ENCODE data around the gene RBM3. TPM values are rescaled to one million over a fixed set of nuclear protein-coding genes. Genes with fewer than 3 reads are reported as not detected.

Gene RBM3
- polyA plus RNA-seq, 1 of the 3 experiments (the other 2 are of a cell fraction) = 183 TPM

DNA sequence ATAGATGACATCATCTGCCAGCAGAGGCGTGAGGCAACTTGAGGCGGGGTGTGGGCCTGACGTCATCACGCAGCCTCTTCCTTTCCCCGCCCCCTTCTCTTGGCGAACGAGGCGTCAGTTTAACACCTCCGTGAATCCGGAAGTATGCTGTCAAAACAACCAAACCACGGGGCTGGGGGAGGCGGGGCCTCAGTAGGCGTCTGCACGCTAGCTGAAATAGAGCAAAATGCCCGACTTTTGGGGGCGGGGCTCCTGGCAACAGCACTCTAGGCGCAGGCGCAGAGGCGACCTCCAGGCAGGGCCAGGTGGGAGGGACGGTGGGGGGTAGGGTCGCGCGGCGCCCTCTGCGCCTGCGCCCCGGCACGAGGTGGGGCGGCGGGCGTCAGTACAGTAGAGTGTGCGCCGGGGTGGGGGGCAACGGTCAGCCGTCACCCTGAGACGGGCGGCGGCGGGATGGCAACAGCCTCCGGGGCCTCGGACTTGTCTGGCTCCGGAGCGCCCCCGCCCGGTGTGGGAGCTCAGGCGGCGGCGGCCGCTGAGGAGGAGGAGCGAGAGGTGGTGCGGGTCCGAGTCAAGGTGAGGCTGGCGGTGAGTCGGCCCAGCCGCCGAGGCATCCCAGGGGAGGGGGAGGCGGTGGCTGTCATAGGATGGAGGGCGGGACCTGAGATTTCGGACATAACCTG lies 34.8 kb upstream of the RBM3 start, which contains the start of gene TBC1D25 (continued):
- TF ChIP-seq SIN3A (IDR thresholded peaks at IDR 0.05; ENCODE audit: borderline replicate concordance, low read depth, low read length) (peak; percentile 36; the same call in 1 of the 2 replicates), CHD2 (IDR thresholded peaks at IDR 0.05; ENCODE audit: low read length, partially characterized antibody) (no peak), NRF1 (IDR thresholded peaks at IDR 0.05; ENCODE audit: low read depth, low read length) (peak; percentile 82), TAF1 (IDR thresholded peaks at IDR 0.05; ENCODE audit: borderline replicate concordance, low read depth, low read length) (no peak), SMC3 (IDR thresholded peaks at IDR 0.05; ENCODE audit: low read depth, low read length) (no peak), JUND (IDR thresholded peaks at IDR 0.05) (no peak), RCOR1 (IDR thresholded peaks at IDR 0.05; ENCODE audit: low read length) (no peak)

DNA sequence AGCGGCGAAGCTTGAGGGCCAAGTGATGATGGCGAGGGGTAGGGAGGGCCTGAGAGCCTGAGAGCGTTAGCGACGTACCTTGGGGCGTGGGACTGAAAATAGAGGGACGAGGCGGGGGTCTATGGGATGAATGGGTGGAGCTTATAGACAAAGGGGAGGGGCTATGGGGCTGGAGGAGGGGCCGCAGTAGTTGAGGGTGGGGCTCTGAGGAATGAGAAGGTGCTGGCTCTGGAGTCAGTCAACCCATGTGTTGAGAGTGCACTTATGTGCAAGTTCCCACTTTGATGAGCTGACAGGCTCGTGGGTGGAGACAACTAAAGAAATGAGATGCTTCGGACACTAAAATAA lies 34.3 kb upstream of the RBM3 start:
- peak overlapping the region; percentile 68 for H3K9ac ChIP-seq
- H3K36me3 ChIP-seq (replicated peaks in 1 of 2; ENCODE audit: control insufficient read depth in 1 of 2, insufficient read depth in 2 of 2, low read length in 1 of 2) = no peaks in the 10 kb centered on the region
- no peaks in the 10 kb centered on the region for H3K9me3 ChIP-seq
- peaks cover 0 to 6% of the 10 kb centered on the region in 2 experiments; a peak in 1 of 4 replicates for H3K4me1 ChIP-seq (ENCODE audit: control insufficient read depth in 1 of 2, insufficient read depth in 2 of 2, low read depth in 1 of 2, low read length in 1 of 2)
- TF ChIP-seq POLR2AphosphoS5 (IDR thresholded peaks at IDR 0.05; ENCODE audit: low read depth, low read length) (no peak), EP300 (IDR thresholded peaks at IDR 0.05; ENCODE audit: borderline replicate concordance in 1 of 2, low read depth in 1 of 2, low read length in 1 of 2) (no peak), TAF1 (IDR thresholded peaks at IDR 0.05; ENCODE audit: borderline replicate concordance, low read depth, low read length) (no peak), RXRA (IDR thresholded peaks at IDR 0.05; ENCODE audit: borderline replicate concordance, low read depth) (no peak), ELF1 (IDR thresholded peaks at IDR 0.05) (no peak), RCOR1 (IDR thresholded peaks at IDR 0.05; ENCODE audit: low read length) (no peak), JUND (IDR thresholded peaks at IDR 0.05) (no peak), SMC3 (IDR thresholded peaks at IDR 0.05; ENCODE audit: low read depth, low read length) (no peak), MEF2A (IDR thresholded peaks at IDR 0.05; ENCODE audit: borderline replicate concordance, low read depth) (no peak), CHD2 (IDR thresholded peaks at IDR 0.05; ENCODE audit: low read length, partially characterized antibody) (no peak), YY1 (IDR thresholded peaks at IDR 0.05; ENCODE audit: low read depth) (no peak), NRF1 (IDR thresholded peaks at IDR 0.05; ENCODE audit: low read depth, low read length) (no peak), GABPA (IDR thresholded peaks at IDR 0.05; ENCODE audit: low read depth) (no peak)
- TF ChIP-seq, protein P1, sequence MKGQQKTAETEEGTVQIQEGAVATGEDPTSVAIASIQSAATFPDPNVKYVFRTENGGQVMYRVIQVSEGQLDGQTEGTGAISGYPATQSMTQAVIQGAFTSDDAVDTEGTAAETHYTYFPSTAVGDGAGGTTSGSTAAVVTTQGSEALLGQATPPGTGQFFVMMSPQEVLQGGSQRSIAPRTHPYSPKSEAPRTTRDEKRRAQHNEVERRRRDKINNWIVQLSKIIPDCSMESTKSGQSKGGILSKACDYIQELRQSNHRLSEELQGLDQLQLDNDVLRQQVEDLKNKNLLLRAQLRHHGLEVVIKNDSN (IDR thresholded peaks at IDR 0.05; ENCODE audit: borderline replicate concordance, low read depth) = no peak
- TF ChIP-seq, protein P2, sequence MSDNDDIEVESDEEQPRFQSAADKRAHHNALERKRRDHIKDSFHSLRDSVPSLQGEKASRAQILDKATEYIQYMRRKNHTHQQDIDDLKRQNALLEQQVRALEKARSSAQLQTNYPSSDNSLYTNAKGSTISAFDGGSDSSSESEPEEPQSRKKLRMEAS (IDR thresholded peaks at IDR 0.05; ENCODE audit: low read depth) = no peak
- TF ChIP-seq, protein P3, sequence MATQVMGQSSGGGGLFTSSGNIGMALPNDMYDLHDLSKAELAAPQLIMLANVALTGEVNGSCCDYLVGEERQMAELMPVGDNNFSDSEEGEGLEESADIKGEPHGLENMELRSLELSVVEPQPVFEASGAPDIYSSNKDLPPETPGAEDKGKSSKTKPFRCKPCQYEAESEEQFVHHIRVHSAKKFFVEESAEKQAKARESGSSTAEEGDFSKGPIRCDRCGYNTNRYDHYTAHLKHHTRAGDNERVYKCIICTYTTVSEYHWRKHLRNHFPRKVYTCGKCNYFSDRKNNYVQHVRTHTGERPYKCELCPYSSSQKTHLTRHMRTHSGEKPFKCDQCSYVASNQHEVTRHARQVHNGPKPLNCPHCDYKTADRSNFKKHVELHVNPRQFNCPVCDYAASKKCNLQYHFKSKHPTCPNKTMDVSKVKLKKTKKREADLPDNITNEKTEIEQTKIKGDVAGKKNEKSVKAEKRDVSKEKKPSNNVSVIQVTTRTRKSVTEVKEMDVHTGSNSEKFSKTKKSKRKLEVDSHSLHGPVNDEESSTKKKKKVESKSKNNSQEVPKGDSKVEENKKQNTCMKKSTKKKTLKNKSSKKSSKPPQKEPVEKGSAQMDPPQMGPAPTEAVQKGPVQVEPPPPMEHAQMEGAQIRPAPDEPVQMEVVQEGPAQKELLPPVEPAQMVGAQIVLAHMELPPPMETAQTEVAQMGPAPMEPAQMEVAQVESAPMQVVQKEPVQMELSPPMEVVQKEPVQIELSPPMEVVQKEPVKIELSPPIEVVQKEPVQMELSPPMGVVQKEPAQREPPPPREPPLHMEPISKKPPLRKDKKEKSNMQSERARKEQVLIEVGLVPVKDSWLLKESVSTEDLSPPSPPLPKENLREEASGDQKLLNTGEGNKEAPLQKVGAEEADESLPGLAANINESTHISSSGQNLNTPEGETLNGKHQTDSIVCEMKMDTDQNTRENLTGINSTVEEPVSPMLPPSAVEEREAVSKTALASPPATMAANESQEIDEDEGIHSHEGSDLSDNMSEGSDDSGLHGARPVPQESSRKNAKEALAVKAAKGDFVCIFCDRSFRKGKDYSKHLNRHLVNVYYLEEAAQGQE (IDR thresholded peaks at IDR 0.05; ENCODE audit: low read depth, low read length) = no peak
- TF ChIP-seq, protein P4, sequence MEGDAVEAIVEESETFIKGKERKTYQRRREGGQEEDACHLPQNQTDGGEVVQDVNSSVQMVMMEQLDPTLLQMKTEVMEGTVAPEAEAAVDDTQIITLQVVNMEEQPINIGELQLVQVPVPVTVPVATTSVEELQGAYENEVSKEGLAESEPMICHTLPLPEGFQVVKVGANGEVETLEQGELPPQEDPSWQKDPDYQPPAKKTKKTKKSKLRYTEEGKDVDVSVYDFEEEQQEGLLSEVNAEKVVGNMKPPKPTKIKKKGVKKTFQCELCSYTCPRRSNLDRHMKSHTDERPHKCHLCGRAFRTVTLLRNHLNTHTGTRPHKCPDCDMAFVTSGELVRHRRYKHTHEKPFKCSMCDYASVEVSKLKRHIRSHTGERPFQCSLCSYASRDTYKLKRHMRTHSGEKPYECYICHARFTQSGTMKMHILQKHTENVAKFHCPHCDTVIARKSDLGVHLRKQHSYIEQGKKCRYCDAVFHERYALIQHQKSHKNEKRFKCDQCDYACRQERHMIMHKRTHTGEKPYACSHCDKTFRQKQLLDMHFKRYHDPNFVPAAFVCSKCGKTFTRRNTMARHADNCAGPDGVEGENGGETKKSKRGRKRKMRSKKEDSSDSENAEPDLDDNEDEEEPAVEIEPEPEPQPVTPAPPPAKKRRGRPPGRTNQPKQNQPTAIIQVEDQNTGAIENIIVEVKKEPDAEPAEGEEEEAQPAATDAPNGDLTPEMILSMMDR (IDR thresholded peaks at IDR 0.05) = no peak
- DNase-seq = peak; percentile 71
- H3K9me2 ChIP-seq = no peaks in the 10 kb centered on the region
- H3K27me3 ChIP-seq (ENCODE audit: insufficient read depth) = no peaks in the 10 kb centered on the region
- no peaks in the 10 kb centered on the region for H4K20me1 ChIP-seq (ENCODE audit: insufficient read depth)
- ChIA-PET POLR2A (interaction anchor here (0.7 to 1.0 kb wide), 4 partner anchors 15 to 72 kb away, joined by 3 to 7 read pairs (median 4); partner anchors contain the start of gene RBM3), CTCF (interaction anchor here (0.9 to 1.7 kb wide), 2 partner anchors 10 to 35 kb away, joined by 3 to 4 read pairs; no protein-coding TSS in a partner anchor)
- peak overlapping the region; percentile 29; the same call in 1 of the 2 replicates for H2AFZ ChIP-seq (ENCODE audit: low read depth)
- peak overlapping the region; percentile 53 to 62 for H3K4me3 ChIP-seq (ENCODE audit: low read depth in 2 of 2, low read length in 1 of 2)
- H3F3A ChIP-seq (replicated peaks; ENCODE audit: insufficient read depth) = no peaks in the 10 kb centered on the region
- peak overlapping the region; percentile 50 to 66; a peak in 3 of 4 replicates for H3K27ac ChIP-seq (ENCODE audit: low read depth in 2 of 2, low read length in 1 of 2)
- peaks cover 17% of the 10 kb centered on the region; the same call in 1 of the 2 replicates for H3K79me2 ChIP-seq (ENCODE audit: insufficient read depth)
- peak overlapping the region; percentile 46 for H3K4me2 ChIP-seq
- 36% methylated on average over 12 of the region's 12 CpGs for WGBS (ENCODE audit: low lambda C conversion rate)

Data from SK-N-SH (cell line).